Right lobe of liver (tissue), 6 donors: ENCODE data around the gene TTC9. TPM values are rescaled to one million over a fixed set of nuclear protein-coding genes. Genes with fewer than 3 reads are reported as not detected.

Experiments
- ATAC-seq, 4 donors: fragments of 200-7000 bp; cut with Tn5 transposase; one replicate each; pipeline ENCODE4 v1.9.1; 2020; ENCODE audit warnings: mild to moderate bottlenecking in 4 of 4, moderate library complexity in 4 of 4
- DNase-seq, 3 donors: peaks; one replicate each; pipeline ENCODE4 v3.0.0-alpha.2; 2020
- H3K27ac ChIP-seq, 3 donors: fragments of 200-600 bp; one replicate each; pipeline ENCODE4 v1.8.0; 2022
- H3K27me3 ChIP-seq, 2 donors: fragments of 200-600 bp; one replicate each; pipeline ENCODE4 v1.8.0; 2022
- H3K36me3 ChIP-seq, 4 donors: fragments of 200-600 bp; sonication (generic) in 1 of 4; one replicate each; pipeline versions ENCODE4 v1.5.1 to v1.8.0; 2017 to 2022; ENCODE audit warnings: control low read depth in 1 of 4
- H3K4me1 ChIP-seq, 4 donors: fragments of 200-600 bp; sonication (generic) in 1 of 4; one replicate each; pipeline versions ENCODE4 v1.5.1 to v1.8.0; 2017 to 2022; ENCODE audit warnings: control low read depth in 1 of 4
- H3K4me3 ChIP-seq, 3 donors: fragments of 200-600 bp; one replicate each; pipeline ENCODE4 v1.8.0; 2022
- H3K9me3 ChIP-seq, 4 donors: fragments of 200-600 bp; sonication (generic) in 1 of 4; one replicate each; pipeline versions ENCODE4 v1.5.1 to v1.8.0; 2017 to 2022; ENCODE audit warnings: control low read depth in 1 of 4
- CTCF ChIP-seq, 4 donors: fragments of 200-600 bp in 3 of 4; fragments of 450-650 bp in 1 of 4; IDR thresholded peaks; one replicate each; pipeline versions ENCODE4 v1.5.1 to v1.8.0; 2016 to 2022; ENCODE audit warnings: antibody characterized with exemption in 4 of 4, mild to moderate bottlenecking in 2 of 4
- POLR2A ChIP-seq: fragments of 450-650 bp; IDR thresholded peaks from one replicate; pipeline ENCODE4 v1.6.1; 2017; ENCODE audit warnings: antibody characterized with exemption, mild to moderate bottlenecking
- WGBS: methylation state at CpG from one replicate; pipeline ENCODE4 v1.1.6; 2018; ENCODE audit warnings: low coverage, low lambda C conversion rate; ENCODE audit not compliant: insufficient coverage; ENCODE audit errors: missing lambda C conversion rate; 5-methylcytosine and 5-hydroxymethylcytosine counted together
- intact Hi-C, 2 donors: fragments of 100-400 bp; cut with DNase I; formaldehyde crosslinking; loops; one replicate each; pipeline versions ENCODE4 v1.11.2 to v1.14.1; 2022
- total RNA-seq, 6 experiments: library from RNA; depleted of rRNA in 2 of 6; stranded (reverse); fragments of >200 nt in 2 of 6; fragmentation: NEBNext Ultra II Directional in 3 of 6; extraction: Animal tissue kit (Norgen Biotek cat#: 25700) in 3 of 6; gene quantifications; one replicate each; pipeline versions ENCODE4 v1.1.0 to v1.2.4, GENCODE V29; 2016 to 2023
- donor health status: DM: no; HTN: yes; CAD: no.
- donor health status: DM: no; HTN: no; CAD: no.
- donor health status: DM: no; HTN: no; CAD: no.
- donor health status: DM: no; HTN: yes; CAD: no.
- donor health status: DM: no; HTN: yes; CAD: no.

The TTC9 gene
- total RNA-seq, 6 experiments from 2014 or later, result 0.15 to 5.5 (median 2.8) TPM

- DNase-seq (no peak), ATAC-seq (peak in 3 of 4 donors; percentile 23 to 45 (median 39))
- Histone ChIP-seq H3K4me3 (no peak overlapping the region), H3K27ac (no peak overlapping the region), H3K36me3 (no peaks in the 10 kb centered on the region), H3K27me3 (no peaks in the 10 kb centered on the region), H3K9me3 (no peaks in the 10 kb centered on the region), H3K4me1 (no peaks in the 10 kb centered on the region)
- TF ChIP-seq CTCF (IDR thresholded peaks at IDR 0.05) (no peak), POLR2A (no peak)
- intact Hi-C loops, result no loop called here
- WGBS, result 69% methylated on average over 10 of the region's 15 CpGs
Observed at GRCh38 chr14:70670992-70671651, 29.4 kb downstream of the TTC9 start.

- TF ChIP-seq CTCF (IDR thresholded peaks at IDR 0.05) (no peak), POLR2A (no peak)
- Histone ChIP-seq H3K4me1 (no peaks in the 10 kb centered on the region), H3K4me3 (no peak overlapping the region), H3K27me3 (no peaks in the 10 kb centered on the region), H3K36me3 (no peaks in the 10 kb centered on the region), H3K27ac (no peak overlapping the region), H3K9me3 (no peaks in the 10 kb centered on the region)
- intact Hi-C loops, result no loop called here
- peak in 1 of 4 donors; percentile 16 for ATAC-seq
- no peak for DNase-seq
- 76% methylated on average over 11 of the region's 12 CpGs for WGBS
Observed at GRCh38 chr14:70671652-70672644, 30.2 kb downstream of the TTC9 start.

GRCh38 chr14:70677341-70677740, 35.6 kb downstream of the TTC9 start:
- Histone ChIP-seq H3K4me1 (no peaks in the 10 kb centered on the region), H3K27me3 (no peaks in the 10 kb centered on the region), H3K9me3 (no peaks in the 10 kb centered on the region), H3K4me3 (no peak overlapping the region), H3K36me3 (no peaks in the 10 kb centered on the region), H3K27ac (no peak overlapping the region)
- no peak for TF ChIP-seq CTCF (IDR thresholded peaks at IDR 0.05)
- no peak for TF ChIP-seq POLR2A
- intact Hi-C loops, result no loop called here
- DNase-seq, result no peak
- WGBS, result 94% methylated on average over 6 of the region's 6 CpGs
- ATAC-seq, result no peak

- no peak for TF ChIP-seq POLR2A
- no peak for TF ChIP-seq CTCF (IDR thresholded peaks at IDR 0.05)
- Histone ChIP-seq H3K27me3 (no peaks in the 10 kb centered on the region), H3K36me3 (no peaks in the 10 kb centered on the region), H3K27ac (no peak overlapping the region), H3K4me1 (peaks cover 0 to 10% (median 3%) of the 10 kb centered on the region in 4 donors), H3K4me3 (no peak overlapping the region), H3K9me3 (no peaks in the 10 kb centered on the region)
- intact Hi-C loops, result no loop called here
- DNase-seq (no peak), ATAC-seq (no peak)
- 100% methylated on average over 1 of the region's 2 CpGs for WGBS
Observed at GRCh38 chr14:70680748-70681147, 39.0 kb downstream of the TTC9 start.
